ENCODE measurements around the gene FITM2.

- TF ChIP-seq CTCF (IDR thresholded peaks at IDR 0.05) (no peak), POLR2A (IDR thresholded peaks at IDR 0.05) (no peak)
These were observed 46.6 kb upstream of the FITM2 start for GRCh38 chr20:44357555-44358125.

Measured in thyroid gland (tissue), 4 donors.